ENCODE data around the gene FEM1A. TPM values are rescaled to one million over a fixed set of nuclear protein-coding genes. Genes with fewer than 3 reads are reported as not detected.

Gene FEM1A
- total and polyA plus RNA-seq, 2 of the 13 experiments (the other 11 are each of a cell fraction or from before 2014, with no cell fraction given), result 3.2 to 10.8 TPM

- DNase-seq (ENCODE audit: low spot score) (no peak), ATAC-seq (no peak), FAIRE-seq (no peak)
- ChIA-PET CTCF (ENCODE audit: low intra/inter-chr PET ratio, low total read pairs) (interaction anchor here (4.0 kb wide), 1 partner anchor 70 kb away, joined by 59 read pairs; no protein-coding TSS in a partner anchor), POLR2A (no interaction called here)
- WGBS (ENCODE audit: low lambda C conversion rate), result 70% methylated on average over 7 of the region's 7 CpGs
- no peaks in the 10 kb centered on the region for H3K9me3 ChIP-seq (ENCODE audit: low read length)
- no peaks in the 10 kb centered on the region for H4K20me1 ChIP-seq (ENCODE audit: insufficient read depth, low read length)
- H3K27me3 ChIP-seq (ENCODE audit: control insufficient read depth in 1 of 2, insufficient read depth in 2 of 2, low read length in 2 of 2), result no peaks in the 10 kb centered on the region
- peaks cover 26% of the 10 kb centered on the region for H3K4me1 ChIP-seq (ENCODE audit: insufficient read depth, low read length)
- no peak overlapping the region for H3K4me3 ChIP-seq (replicated peaks in 1 of 3; ENCODE audit: insufficient read depth in 1 of 3, low read depth in 2 of 3, low read length in 3 of 3)
- H3K36me3 ChIP-seq (replicated peaks in 1 of 2; ENCODE audit: control insufficient read depth in 1 of 2, insufficient read depth in 2 of 2, low read length in 2 of 2), result no peaks in the 10 kb centered on the region
- H3K27ac ChIP-seq (ENCODE audit: extremely low read length, insufficient read depth, low read length), result no peak overlapping the region
- in situ Hi-C loops (cut with HindIII; ENCODE audit: extremely low pct_ligation_motif_present, low pct_unique_long_range_greater_than_20kb), result no loop called here
- no peak overlapping the region for H2AFZ ChIP-seq (ENCODE audit: low read length)
- intact Hi-C loops (cut with micrococcal nuclease; ENCODE audit: unreplicated experiment), result no loop called here
- no peak overlapping the region for H3K9ac ChIP-seq (ENCODE audit: insufficient read depth, low read depth, low read length)
- no TSS peak for BruUV-seq (replicated peaks)
- H3K79me2 ChIP-seq (ENCODE audit: insufficient read depth, low read length), result no peaks in the 10 kb centered on the region
- peak; percentile 91 for TF ChIP-seq ZNF768 (CRISPR knock-in tag; IDR thresholded peaks at IDR 0.05)
- no peak for TF ChIP-seq ZNF737 (CRISPR knock-in tag; IDR thresholded peaks at IDR 0.05; ENCODE audit: borderline replicate concordance)
- no peak overlapping the region for H3K4me2 ChIP-seq (ENCODE audit: low read depth, low read length)
These were observed 11.2 kb downstream of the FEM1A start for GRCh38 chr19:4802711-4803110.

- 47% methylated on average over 18 of the region's 33 CpGs for WGBS (ENCODE audit: low lambda C conversion rate)
- intact Hi-C loops (cut with micrococcal nuclease; ENCODE audit: unreplicated experiment) (no loop called here), in situ Hi-C loops (cut with HindIII; ENCODE audit: extremely low pct_ligation_motif_present, low pct_unique_long_range_greater_than_20kb) (no loop called here)
- DNase-seq (ENCODE audit: low spot score) (peak; percentile 66), ATAC-seq (peak; percentile 87), FAIRE-seq (peak; percentile 60)
- Histone ChIP-seq H3K36me3 (replicated peaks in 1 of 2; ENCODE audit: control insufficient read depth in 1 of 2, insufficient read depth in 2 of 2, low read length in 2 of 2) (no peaks in the 10 kb centered on the region), H3K27ac (ENCODE audit: extremely low read length, insufficient read depth, low read length) (no peak overlapping the region), H3K79me2 (ENCODE audit: insufficient read depth, low read length) (no peaks in the 10 kb centered on the region), H3K4me1 (ENCODE audit: insufficient read depth, low read length) (peaks cover 29% of the 10 kb centered on the region), H3K9me3 (ENCODE audit: low read length) (no peaks in the 10 kb centered on the region), H3K27me3 (ENCODE audit: control insufficient read depth in 1 of 2, insufficient read depth in 2 of 2, low read length in 2 of 2) (no peaks in the 10 kb centered on the region), H3K4me2 (ENCODE audit: low read depth, low read length) (peak overlapping the region; percentile 28; the same call in 1 of the 2 replicates), H2AFZ (ENCODE audit: low read length) (no peak overlapping the region), H4K20me1 (ENCODE audit: insufficient read depth, low read length) (no peaks in the 10 kb centered on the region), H3K9ac (ENCODE audit: insufficient read depth, low read depth, low read length) (no peak overlapping the region), H3K4me3 (replicated peaks in 1 of 3; ENCODE audit: insufficient read depth in 1 of 3, low read depth in 2 of 3, low read length in 3 of 3) (peak overlapping the region in 1 of 3 experiments; percentile 40; a peak in 1 of 6 replicates)
- CTCF ChIA-PET (ENCODE audit: low intra/inter-chr PET ratio, low total read pairs), result interaction anchor here (0.7 to 4.0 kb wide), 4 partner anchors 13 to 245 kb away, joined by 3 to 59 read pairs (median 4); partner anchors contain the start of gene FEM1A
- BruUV-seq (replicated peaks), result no TSS peak
- POLR2A ChIA-PET, result no interaction called here
- TF ChIP-seq ARNTL (CRISPR knock-in tag; IDR thresholded peaks at IDR 0.05) (no peak), MIER3 (CRISPR knock-in tag; IDR thresholded peaks at IDR 0.05; ENCODE audit: borderline replicate concordance) (peak; percentile 58; the same call in 1 of the 2 replicates), ZNF687 (CRISPR knock-in tag; IDR thresholded peaks at IDR 0.05) (peak; percentile 60), FOXO1 (CRISPR knock-in tag; IDR thresholded peaks at IDR 0.05) (0 out of 2 replicates have a peak, but pooled peaks have one; percentile 22), GFI1 (CRISPR knock-in tag; IDR thresholded peaks at IDR 0.05; ENCODE audit: borderline replicate concordance) (peak; percentile 21; the same call in 1 of the 2 replicates), POLR2AphosphoS2 (IDR thresholded peaks at IDR 0.05; ENCODE audit: low read depth, low read length) (no peak), ZNF329 (CRISPR knock-in tag; IDR thresholded peaks at IDR 0.05; ENCODE audit: low read depth) (0 out of 2 replicates have a peak, but pooled peaks have one; percentile 4), NFKBIZ (CRISPR knock-in tag; IDR thresholded peaks at IDR 0.05) (peak; percentile 32; the same call in 1 of the 2 replicates), KAT8 (CRISPR knock-in tag; IDR thresholded peaks at IDR 0.05) (0 out of 2 replicates have a peak, but pooled peaks have one; percentile 13), ATF7-NPFF (CRISPR knock-in tag; IDR thresholded peaks at IDR 0.05; ENCODE audit: low read depth) (no peak), ZNF678 (CRISPR knock-in tag; IDR thresholded peaks at IDR 0.05) (0 out of 2 replicates have a peak, but pooled peaks have one; percentile 17)
These were observed 12.5 kb downstream of the FEM1A start for GRCh38 chr19:4803736-4804695.
